GM06990 (cell line): ENCODE results near the gene NDST1.

Experiments
- DNase-seq: peaks from one replicate; pipeline ENCODE4 v3.0.0-alpha.2; 2011; ENCODE audit not compliant: insufficient read length; ENCODE audit errors: extremely low read depth
- H3K27me3 ChIP-seq: replicated peaks from 2 replicates; pipeline ENCODE4 v1.6.0; 2011; ENCODE audit warnings: low read length; ENCODE audit not compliant: control insufficient read depth, insufficient read depth
- H3K36me3 ChIP-seq: 2 replicates; pipeline ENCODE4 v1.5.1; 2011; ENCODE audit warnings: low read length; ENCODE audit not compliant: control insufficient read depth, insufficient read depth
- H3K4me3 ChIP-seq: replicated peaks from 2 replicates; pipeline ENCODE4 v1.5.1; 2011; ENCODE audit warnings: low read depth, mild to moderate bottlenecking, control low read depth, low read length
- TF ChIP-seq, protein P1 (sequence below): IDR thresholded peaks from 2 replicates; pipeline ENCODE4 v1.5.1; 2011; ENCODE audit warnings: low read length, control low read depth, mild to moderate bottlenecking, inconsistent platforms; ENCODE audit not compliant: insufficient read depth, poor library complexity, severe bottlenecking

Gene NDST1

DNA sequence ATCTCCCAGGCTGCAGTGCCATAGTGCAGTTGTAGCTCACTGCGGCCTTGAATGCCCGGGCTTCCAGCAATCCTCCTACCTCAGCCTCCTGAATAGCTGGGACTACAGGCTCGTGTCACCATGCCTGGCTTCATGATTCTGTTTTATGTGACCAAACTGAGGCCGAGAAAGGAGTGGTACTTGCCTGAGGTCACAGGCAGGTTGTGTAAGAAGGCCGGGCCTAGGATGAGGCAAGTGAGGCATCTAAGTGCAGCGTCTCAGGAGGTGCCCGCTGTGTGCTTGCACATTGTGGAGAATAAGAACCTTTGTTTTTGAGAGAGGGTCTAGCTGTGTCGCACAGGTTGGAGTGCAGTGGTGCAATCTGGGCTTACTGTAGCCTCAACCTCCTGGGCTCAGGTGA lies 2.1 kb upstream of the NDST1 start:
- no peaks in the 10 kb centered on the region for H3K36me3 ChIP-seq

DNA sequence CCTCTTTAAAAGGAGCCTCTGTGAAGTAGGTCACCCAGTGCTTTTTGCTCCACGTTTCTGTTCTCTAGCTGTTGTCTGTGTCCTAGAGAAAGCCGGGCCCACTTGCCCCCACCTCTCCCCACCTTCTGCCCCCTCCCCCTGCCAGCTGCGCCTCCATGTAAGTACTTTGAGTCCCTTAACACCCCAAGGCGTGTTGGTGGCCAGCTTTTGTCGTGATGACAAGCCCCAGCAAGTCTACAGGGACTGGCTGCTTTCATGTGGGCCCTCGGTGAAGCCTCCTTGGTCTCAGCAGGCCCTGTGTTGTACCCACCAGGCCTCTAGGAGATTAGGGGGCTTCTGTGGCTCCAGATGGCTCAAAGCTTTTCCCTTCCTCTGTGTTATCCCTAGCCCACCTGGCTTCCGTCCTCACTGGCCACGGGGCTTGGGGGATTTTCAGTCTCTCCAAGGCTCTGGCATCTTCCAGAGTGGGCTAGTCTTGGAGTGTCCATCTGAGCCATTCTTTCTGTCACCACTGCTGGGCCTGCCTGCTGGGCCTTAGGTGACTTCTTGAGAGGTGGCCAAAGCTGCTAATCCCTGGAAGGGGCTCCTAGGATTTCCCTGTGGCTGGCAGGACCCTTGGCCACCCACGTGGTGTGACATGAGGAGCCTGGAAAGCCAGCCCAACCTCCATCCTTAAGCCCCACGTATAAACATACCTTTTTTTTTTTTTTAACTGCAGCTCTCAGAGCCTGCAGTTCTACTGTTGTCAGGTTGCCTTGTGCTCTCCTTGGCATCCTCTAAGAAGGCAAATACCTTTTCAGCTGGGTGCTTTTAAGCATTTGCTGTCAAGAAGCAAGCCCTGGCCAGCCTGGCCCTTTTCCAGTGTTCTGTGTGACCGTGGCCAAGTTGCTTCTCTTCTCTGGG lies 1.1 kb upstream of the NDST1 start:
- no peaks in the 10 kb centered on the region for H3K36me3 ChIP-seq
- no peak for DNase-seq
- TF ChIP-seq, protein P1, sequence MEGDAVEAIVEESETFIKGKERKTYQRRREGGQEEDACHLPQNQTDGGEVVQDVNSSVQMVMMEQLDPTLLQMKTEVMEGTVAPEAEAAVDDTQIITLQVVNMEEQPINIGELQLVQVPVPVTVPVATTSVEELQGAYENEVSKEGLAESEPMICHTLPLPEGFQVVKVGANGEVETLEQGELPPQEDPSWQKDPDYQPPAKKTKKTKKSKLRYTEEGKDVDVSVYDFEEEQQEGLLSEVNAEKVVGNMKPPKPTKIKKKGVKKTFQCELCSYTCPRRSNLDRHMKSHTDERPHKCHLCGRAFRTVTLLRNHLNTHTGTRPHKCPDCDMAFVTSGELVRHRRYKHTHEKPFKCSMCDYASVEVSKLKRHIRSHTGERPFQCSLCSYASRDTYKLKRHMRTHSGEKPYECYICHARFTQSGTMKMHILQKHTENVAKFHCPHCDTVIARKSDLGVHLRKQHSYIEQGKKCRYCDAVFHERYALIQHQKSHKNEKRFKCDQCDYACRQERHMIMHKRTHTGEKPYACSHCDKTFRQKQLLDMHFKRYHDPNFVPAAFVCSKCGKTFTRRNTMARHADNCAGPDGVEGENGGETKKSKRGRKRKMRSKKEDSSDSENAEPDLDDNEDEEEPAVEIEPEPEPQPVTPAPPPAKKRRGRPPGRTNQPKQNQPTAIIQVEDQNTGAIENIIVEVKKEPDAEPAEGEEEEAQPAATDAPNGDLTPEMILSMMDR = no peak

More for the DNA sequence above, 2.1 kb upstream of the NDST1 start:
- TF ChIP-seq, protein P1 = no peak
- no peak for DNase-seq
- Histone ChIP-seq H3K4me3 (no peak overlapping the region), H3K27me3 (no peaks in the 10 kb centered on the region)

GRCh38 chr5:150508277-150508640 lies 328 bp downstream of the NDST1 start:
- no peaks in the 10 kb centered on the region for H3K27me3 ChIP-seq
- TF ChIP-seq, protein P1 = no peak
- no peaks in the 10 kb centered on the region for H3K36me3 ChIP-seq
- no peak overlapping the region for H3K4me3 ChIP-seq
- DNase-seq = no peak

More for the DNA sequence above, 1.1 kb upstream of the NDST1 start:
- no peaks in the 10 kb centered on the region for H3K27me3 ChIP-seq
- no peak overlapping the region for H3K4me3 ChIP-seq

GRCh38 chr5:150508828-150509227 lies 897 bp downstream of the NDST1 start:
- DNase-seq = no peak
- TF ChIP-seq, protein P1 = no peak
- Histone ChIP-seq H3K27me3 (no peaks in the 10 kb centered on the region), H3K4me3 (no peak overlapping the region), H3K36me3 (no peaks in the 10 kb centered on the region)

GRCh38 chr5:150509992-150510391 lies 2.1 kb downstream of the NDST1 start:
- Histone ChIP-seq H3K27me3 (no peaks in the 10 kb centered on the region), H3K36me3 (no peaks in the 10 kb centered on the region), H3K4me3 (no peak overlapping the region)
- TF ChIP-seq, protein P1 = no peak
- DNase-seq = no peak
